ENCODE data around the gene RGS18.
"Not testable (repeated sequence)": the region's sequence is repeated elsewhere in the genome, so short reads cannot be mapped to it uniquely, and the experiment has no call there.

The RGS18 gene

GRCh38 chr1:192158181-192158580 is at the start of gene RGS18:
Gene RGS18 (plus strand): TSS chr1:192158462. CDS start chr1:192158638, 176 bp downstream.
- DNase-seq (ENCODE audit: low read depth in 4 of 4, low spot score in 1 of 4) = no peak

DNA sequence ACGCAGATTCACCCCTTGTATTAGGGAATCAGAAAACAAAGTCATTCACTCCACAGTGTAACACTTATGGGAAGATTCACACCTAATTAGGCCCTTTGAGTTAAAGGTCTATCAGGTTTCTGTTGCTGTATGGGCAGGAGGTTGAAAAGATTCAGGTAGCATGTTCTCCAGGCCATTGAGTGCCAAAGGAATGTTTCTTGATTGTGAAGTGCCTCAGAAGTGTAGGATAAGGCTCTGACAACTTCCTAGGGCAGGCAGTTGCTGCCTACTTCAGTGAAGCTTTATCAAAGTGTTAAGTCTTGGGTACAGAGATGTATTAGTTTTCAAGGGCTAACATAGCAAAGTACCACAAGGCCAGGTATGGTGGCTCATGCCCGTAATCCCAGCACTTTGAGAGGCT is 48.7 kb upstream of the RGS18 start:
- no peak for DNase-seq (ENCODE audit: low read depth in 4 of 4, low spot score in 1 of 4)

DNA sequence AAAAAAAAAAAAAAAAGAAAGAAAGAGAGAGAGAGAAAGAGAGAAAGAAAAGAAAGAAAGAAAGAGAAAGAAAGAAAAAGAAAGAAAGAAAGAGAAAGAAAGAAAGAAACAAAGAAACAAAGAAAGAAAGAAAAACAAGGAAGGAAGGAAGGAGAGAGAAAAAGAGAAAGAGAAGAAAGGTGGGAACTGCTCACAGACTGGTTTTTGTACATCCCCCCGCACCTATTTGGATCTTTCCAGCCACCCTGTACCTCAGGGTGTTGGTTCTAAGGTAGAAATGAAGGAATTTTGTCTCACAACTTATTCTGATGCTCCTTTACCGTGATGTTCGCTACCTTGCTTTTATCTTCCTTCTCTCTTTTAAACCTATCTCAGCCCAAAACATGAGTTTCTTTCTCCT is 43.3 kb upstream of the RGS18 start:
- DNase-seq (ENCODE audit: low read depth in 4 of 4, low spot score in 1 of 4) = no peak

DNA sequence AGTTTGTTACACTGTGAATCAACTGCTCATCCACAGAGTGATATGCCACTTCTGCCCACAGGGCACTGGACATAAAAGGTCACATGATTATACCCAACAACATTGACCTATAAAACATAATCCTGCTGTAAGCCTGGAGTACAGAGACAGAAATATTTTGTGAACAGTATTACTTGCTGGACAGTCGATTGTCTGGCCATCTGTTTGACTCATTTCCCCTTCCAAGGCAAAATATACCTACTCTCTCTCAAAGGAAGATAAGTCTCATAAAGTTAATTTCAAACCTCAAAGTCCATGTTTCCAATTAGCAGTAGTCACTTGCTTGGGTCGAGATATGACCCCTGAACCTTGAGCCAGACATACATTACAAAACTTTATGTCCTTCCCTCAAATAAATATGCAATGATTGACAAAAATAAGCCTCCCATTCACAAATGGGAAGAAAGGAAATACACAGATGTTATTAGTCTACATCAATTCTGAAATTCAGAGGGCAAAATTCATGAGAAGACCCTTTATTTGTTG is 39.3 kb upstream of the RGS18 start:
- DNase-seq (ENCODE audit: low read depth in 4 of 4, low spot score in 1 of 4) = no peak

DNA sequence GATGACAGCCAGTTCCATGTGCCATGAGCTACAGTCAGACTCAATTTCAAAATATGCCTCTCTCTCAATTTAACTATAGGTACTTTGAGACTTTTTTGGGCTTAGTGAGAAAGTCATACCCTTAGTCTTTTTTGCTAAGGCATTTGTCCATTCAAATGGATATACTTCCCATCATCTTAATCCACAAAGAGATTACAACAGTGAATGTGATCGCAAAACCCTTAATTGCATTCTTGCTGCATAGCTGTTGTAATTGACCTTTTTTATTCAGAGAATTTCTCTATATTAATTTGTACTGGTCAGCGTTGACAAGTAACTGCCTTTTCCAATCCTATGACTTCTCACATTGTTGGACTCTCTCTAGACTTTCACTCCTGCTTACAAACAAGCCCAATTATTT is 38.6 kb upstream of the RGS18 start:
- DNase-seq (ENCODE audit: low read depth in 4 of 4, low spot score in 1 of 4) = no peak

GRCh38 chr1:192122668-192123067 is 35.6 kb upstream of the RGS18 start:
- DNase-seq (ENCODE audit: low read depth in 4 of 4, low spot score in 1 of 4) = no peak

GRCh38 chr1:192123212-192123611 is 35.0 kb upstream of the RGS18 start:
- DNase-seq (ENCODE audit: low read depth in 4 of 4, low spot score in 1 of 4) = no peak

- no peak for DNase-seq (ENCODE audit: low read depth in 4 of 4, low spot score in 1 of 4)
Observed at GRCh38 chr1:192126030-192126619, 32.1 kb upstream of the RGS18 start.

DNA sequence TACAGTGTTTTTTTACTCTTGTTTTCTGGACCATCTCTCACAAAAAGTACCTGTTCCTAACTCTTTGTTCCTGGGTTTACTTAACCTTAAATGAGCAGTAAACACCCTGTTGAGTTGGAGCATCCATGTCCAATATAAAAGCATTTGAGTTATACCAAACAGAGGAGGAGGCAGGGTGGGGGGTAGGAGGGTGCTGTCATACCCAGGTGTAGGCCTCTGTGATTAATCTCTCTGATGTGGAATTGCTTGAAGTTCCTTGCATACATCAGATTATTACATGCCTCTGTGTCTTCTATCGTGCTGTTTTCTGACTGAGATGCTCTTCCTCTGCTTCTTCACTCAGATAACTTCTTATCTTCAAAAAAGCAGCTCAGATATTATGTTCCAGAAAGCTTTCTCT is 28.1 kb upstream of the RGS18 start:
- DNase-seq (ENCODE audit: low read depth in 4 of 4, low spot score in 1 of 4) = no peak

GRCh38 chr1:192130865-192131264 is 27.4 kb upstream of the RGS18 start:
- not testable (repeated sequence) for DNase-seq (ENCODE audit: low read depth in 4 of 4, low spot score in 1 of 4)

DNA sequence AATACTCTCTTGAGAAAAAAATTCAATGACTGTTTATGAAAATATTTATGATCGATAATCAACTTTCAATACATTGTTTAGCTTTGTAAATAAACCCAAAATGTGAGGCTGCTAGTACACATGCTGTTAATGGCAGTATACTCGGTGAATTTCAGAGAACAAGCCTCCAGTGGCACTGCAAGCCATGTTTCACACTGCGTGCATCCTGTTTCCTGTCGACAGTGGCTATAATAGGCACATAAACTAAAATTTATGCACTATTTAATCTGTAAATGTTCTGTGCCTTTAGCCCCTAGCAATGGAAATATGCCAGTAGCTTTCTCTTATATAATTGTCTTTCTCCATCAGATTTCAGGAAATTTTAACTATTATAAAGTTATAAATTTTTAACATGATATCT is 26.3 kb upstream of the RGS18 start:
- DNase-seq (ENCODE audit: low read depth in 4 of 4, low spot score in 1 of 4) = no peak

DNA sequence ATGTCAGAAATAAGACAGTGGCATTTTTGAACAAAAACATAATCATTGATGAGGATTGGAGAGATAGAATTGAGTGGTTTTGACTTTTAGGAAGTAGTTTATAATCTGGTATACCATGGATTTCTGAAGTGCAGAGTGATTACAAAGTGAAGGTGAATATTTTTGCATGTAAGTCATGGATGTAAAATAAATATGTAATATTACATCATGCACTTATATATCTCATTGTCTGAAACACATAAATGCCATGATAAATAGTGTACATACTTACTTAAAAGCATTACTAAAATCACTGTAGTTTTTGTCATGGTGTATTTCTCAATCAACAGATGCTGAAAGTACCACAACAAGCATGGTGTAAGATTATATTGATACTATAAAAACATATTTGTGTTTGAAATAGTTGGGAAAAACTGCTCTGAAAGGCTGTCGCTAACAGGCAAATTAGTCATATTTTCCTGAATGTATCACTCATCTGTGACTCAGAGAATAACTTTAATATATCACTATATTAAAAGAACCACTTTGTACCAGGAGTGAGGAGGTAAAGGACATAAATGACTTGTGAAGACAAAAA is 24.8 kb upstream of the RGS18 start:
- no peak for DNase-seq (ENCODE audit: low read depth in 4 of 4, low spot score in 1 of 4)

DNA sequence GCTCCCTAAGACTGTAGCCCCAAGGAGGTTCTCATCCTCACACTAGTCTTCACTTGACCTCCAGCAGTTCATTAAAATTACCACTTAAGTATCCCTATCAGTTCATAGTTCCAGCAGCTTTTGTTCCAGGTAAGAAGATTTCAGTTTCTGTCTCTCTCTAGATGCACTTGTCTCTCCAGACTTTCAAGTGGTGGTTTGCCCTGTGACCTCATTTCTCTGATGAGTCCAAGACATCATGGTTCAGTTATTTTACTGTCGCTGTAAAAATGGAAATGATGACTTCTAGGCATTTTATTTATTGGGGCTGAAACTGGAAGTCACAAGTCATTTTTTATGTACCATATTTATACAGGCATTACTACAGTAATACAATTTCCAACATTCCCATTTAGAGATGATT is 17.9 kb upstream of the RGS18 start:
- no peak for DNase-seq (ENCODE audit: low read depth in 4 of 4, low spot score in 1 of 4)

DNA sequence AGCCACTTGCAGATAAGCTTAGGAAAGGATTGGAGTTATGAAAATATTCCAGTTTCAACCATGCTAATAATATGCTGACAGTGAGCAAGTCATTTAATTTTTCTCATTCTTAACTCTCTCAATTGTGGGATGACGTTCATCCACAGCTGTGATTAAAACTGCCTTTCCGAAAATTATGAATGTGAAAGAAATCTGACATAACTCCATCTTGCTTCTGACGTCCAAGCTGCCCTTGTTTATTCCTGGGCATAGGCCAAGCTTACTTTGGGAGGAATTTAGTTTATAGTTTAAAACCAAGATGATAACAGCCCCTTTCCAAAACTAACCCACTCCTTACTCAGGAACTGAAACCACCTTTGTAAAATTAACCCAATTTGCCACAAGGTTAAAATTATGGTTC is 11.0 kb upstream of the RGS18 start:
- DNase-seq (ENCODE audit: low read depth in 4 of 4, low spot score in 1 of 4) = no peak

DNA sequence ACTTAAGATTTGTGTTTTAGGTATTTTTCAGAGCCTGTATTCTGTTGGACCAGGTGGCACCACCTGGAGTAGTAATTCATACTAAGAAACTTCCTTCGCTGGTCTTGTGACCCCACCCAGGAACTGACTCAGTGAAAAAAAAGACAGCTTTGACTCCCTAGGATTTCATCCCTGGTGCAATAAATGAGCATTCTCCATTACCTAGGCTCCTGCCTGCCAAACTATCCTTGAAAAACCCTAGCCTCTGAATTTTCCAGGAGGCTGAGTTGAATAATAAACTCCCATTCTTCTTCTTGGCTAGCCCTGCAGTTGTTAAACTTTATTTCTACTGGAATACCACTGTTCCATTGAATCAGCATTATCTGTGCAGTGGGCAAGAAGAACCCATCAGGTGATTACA is 10.6 kb upstream of the RGS18 start:
- DNase-seq (ENCODE audit: low read depth in 4 of 4, low spot score in 1 of 4) = no peak

GRCh38 chr1:192151176-192151575 is 7.1 kb upstream of the RGS18 start:
- no peak for DNase-seq (ENCODE audit: low read depth in 4 of 4, low spot score in 1 of 4)

GRCh38 chr1:192153276-192153675 is 5.0 kb upstream of the RGS18 start:
- no peak for DNase-seq (ENCODE audit: low read depth in 4 of 4, low spot score in 1 of 4)

DNA sequence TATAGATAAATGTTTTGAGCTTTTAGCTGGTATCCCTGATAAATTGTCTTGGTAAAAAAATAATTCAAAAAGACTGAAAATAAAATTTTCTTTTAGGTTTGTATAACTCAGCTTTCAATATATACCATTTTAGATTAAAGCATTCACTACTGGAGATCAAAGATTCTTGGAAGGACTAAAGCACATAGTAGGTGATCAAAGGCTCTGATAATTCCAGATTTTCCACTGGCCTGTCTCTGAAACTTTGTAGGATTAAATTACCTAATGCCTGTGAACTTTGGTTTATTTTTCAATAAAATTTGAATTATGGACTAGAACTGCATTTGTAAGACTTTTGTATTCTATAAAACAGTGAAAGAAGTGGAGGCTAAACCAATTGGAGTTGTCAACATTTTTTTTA is 1.2 kb upstream of the RGS18 start:
- DNase-seq (ENCODE audit: low read depth in 4 of 4, low spot score in 1 of 4) = no peak

DNA sequence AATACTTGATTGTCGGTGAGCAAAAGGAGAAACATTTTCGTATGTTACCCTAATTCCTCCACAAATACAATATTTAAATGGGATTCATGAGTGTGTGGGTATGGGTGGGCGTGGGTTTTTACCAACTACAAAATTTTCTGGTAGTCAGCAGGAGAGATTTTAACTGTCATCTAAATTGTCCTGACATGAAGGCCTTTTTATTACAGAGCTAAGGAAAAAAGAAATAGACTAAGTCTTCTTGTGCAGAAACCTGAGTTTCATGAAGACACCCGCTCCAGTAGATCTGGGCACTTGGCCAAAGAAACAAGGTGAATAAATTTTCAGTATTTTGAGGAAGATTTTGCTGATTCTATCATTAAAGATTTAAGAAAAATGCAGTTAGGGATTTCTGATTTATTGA is 752 bp downstream of the RGS18 start:
- no peak for DNase-seq (ENCODE audit: low read depth in 4 of 4, low spot score in 1 of 4)

DNA sequence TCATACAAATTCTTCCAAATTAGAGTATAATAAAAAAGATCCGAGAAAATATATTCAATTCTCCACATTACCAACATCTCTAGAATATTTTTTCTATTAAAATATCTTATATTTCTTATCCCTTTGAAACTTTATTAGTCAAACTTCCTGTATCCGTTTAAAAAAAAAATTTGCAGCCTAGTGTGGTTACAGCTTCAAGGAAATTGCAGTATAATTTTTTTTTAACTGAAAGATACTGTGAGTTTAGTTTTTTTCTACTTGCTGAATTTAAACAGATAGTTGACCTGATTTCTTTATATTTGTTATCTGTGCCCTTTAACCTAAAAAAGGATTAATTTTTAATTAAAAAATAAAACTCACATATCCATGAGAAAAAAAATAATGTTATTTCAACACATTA is 1.5 kb downstream of the RGS18 start:
- no peak for DNase-seq (ENCODE audit: low read depth in 4 of 4, low spot score in 1 of 4)

- no peak for DNase-seq (ENCODE audit: low read depth in 4 of 4, low spot score in 1 of 4)
Observed at GRCh38 chr1:192160196-192160595, 1.9 kb downstream of the RGS18 start.

GRCh38 chr1:192161976-192162375 is 3.7 kb downstream of the RGS18 start:
- DNase-seq (ENCODE audit: low read depth in 4 of 4, low spot score in 1 of 4) = no peak

- no peak for DNase-seq (ENCODE audit: low read depth in 4 of 4, low spot score in 1 of 4)
Observed at GRCh38 chr1:192162376-192162775, 4.1 kb downstream of the RGS18 start.
